Type B pancreatic cell (in vitro differentiated cells): ENCODE results near the gene NCKAP1. TPM values are rescaled to one million over a fixed set of nuclear protein-coding genes. Genes with fewer than 3 reads are reported as not detected.
A peak's percentile ranks its signal among the peaks of the same experiment; 100 is the strongest.
"Not testable (repeated sequence)": the region's sequence is repeated elsewhere in the genome, so short reads cannot be mapped to it uniquely, and the experiment has no call there.

Experiments
- DNase-seq: peaks from one replicate; pipeline ENCODE4 v3.0.0; 2021; ENCODE audit warnings: mixed read lengths; ENCODE audit not compliant: unreplicated experiment; ENCODE audit errors: extremely low spot score
- H3K27ac Mint-ChIP-seq: 2 replicates; pipeline ENCODE4 v1.8.0; 2021; ENCODE audit warnings: mild to moderate bottlenecking, mixed read lengths
- H3K27me3 Mint-ChIP-seq: 2 replicates; pipeline ENCODE4 v1.8.0; 2021; ENCODE audit warnings: mixed read lengths
- H3K36me3 Mint-ChIP-seq: 2 replicates; pipeline ENCODE4 v1.8.0; 2021; ENCODE audit warnings: mixed read lengths
- H3K4me1 Mint-ChIP-seq: one replicate; pipeline ENCODE4 v1.8.0; 2021; ENCODE audit warnings: mixed read lengths; ENCODE audit not compliant: unreplicated experiment
- H3K4me3 Mint-ChIP-seq: 2 replicates; pipeline ENCODE4 v1.8.0; 2021; ENCODE audit warnings: mild to moderate bottlenecking, mixed read lengths
- H3K9me3 Mint-ChIP-seq: 2 replicates; pipeline ENCODE4 v1.8.0; 2021; ENCODE audit warnings: mixed read lengths
- CTCF ChIP-seq: fragments of 200-600 bp; sonication (generic); conservative IDR thresholded peaks from 2 replicates; pipeline ENCODE4 v1.5.0; 2021; ENCODE audit warnings: antibody characterized with exemption, mild to moderate bottlenecking
- total RNA-seq: library from RNA; stranded (reverse); gene quantifications from 2 replicates; pipeline ENCODE4 v1.2.1, GENCODE V29; 2021; ENCODE audit warnings: low replicate concordance

Gene NCKAP1
- total RNA-seq, 1 donor from 2014 or later, result 104 TPM

GRCh38 chr2:183021613-183022012 is 16.6 kb downstream of the NCKAP1 start:
- H3K36me3 Mint-ChIP-seq, result peaks cover 29% of the 10 kb centered on the region
- TF ChIP-seq CTCF, result no peak
- H3K27me3 Mint-ChIP-seq, result no peaks in the 10 kb centered on the region
- no peak for DNase-seq
- no peaks in the 10 kb centered on the region for H3K9me3 Mint-ChIP-seq
- H3K4me3 Mint-ChIP-seq, result no peak overlapping the region
- no peak overlapping the region for H3K27ac Mint-ChIP-seq
- H3K4me1 Mint-ChIP-seq, result peaks cover 7% of the 10 kb centered on the region

DNA sequence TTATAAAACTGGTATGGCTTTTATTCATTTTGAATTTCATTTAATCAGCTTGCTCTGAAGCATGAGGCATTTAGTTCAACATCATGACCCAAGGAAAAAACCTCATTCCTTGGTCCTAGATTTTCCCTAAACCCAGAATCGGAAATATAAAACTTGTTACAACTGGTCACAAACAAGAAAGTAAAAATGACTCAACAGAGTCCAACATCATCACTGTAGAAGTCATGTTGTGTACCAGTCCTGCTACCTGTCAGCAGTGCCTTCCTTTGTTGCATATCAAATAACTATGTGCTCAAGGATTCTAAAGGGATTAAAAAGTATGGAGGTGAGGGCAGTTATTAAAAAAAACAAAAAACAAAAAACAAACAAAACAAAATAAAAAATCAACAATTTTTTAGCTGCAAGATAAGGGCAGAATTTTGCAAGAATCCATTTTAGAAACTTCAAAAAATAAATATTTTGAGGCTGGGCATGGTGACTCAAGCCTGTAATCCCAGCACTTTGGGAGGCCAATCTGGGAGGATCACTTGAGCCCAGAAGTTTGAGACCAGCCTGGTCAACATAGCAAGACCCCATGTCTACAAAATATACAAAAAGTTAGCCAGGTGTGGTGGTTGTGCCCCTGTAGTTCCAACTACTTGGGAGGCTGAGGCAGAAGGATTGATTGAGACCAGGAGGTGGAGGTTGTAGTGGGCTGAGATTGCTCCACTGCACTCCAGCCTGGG is 18.4 kb downstream of the NCKAP1 start:
- DNase-seq, result no peak
- no peak overlapping the region for H3K4me3 Mint-ChIP-seq
- H3K36me3 Mint-ChIP-seq, result peaks cover 39% of the 10 kb centered on the region
- TF ChIP-seq CTCF, result no peak
- no peaks in the 10 kb centered on the region for H3K9me3 Mint-ChIP-seq
- peaks cover 6% of the 10 kb centered on the region for H3K4me1 Mint-ChIP-seq
- H3K27me3 Mint-ChIP-seq, result no peaks in the 10 kb centered on the region
- no peak overlapping the region for H3K27ac Mint-ChIP-seq

- H3K9me3 Mint-ChIP-seq, H3K27ac Mint-ChIP-seq, DNase-seq, H3K27me3 Mint-ChIP-seq, H3K4me3 Mint-ChIP-seq: not testable (repeated sequence)
- H3K36me3 Mint-ChIP-seq, result peaks cover 47% of the 10 kb centered on the region
- H3K4me1 Mint-ChIP-seq, result peaks cover 12% of the 10 kb centered on the region
Observed at GRCh38 chr2:183017845-183018244, 20.4 kb downstream of the NCKAP1 start.

DNA sequence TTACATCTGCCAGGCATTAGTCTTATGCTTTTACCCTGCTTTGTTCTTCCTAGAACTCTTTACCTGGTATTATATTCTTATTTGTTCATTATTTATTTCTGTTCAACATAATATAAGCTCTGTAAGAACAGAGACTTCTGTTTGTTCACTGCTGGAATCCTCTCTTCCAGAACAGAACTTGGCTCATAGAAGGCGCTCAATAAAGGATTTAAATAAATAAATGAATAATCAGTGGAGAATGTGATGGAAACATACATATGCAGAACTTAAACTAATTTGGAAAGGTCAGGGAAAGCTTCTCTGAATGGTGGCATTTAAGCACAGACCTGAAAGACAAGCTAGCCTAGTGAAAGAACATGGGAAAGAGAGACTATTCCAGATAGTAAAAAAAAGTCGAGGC is 24.3 kb downstream of the NCKAP1 start:
- no peak for DNase-seq
- H3K9me3 Mint-ChIP-seq, result no peaks in the 10 kb centered on the region
- H3K4me3 Mint-ChIP-seq, result no peak overlapping the region
- H3K27me3 Mint-ChIP-seq, result no peaks in the 10 kb centered on the region
- H3K4me1 Mint-ChIP-seq, result peaks cover 19% of the 10 kb centered on the region
- no peak for TF ChIP-seq CTCF
- H3K36me3 Mint-ChIP-seq, result peaks cover 33% of the 10 kb centered on the region
- H3K27ac Mint-ChIP-seq, result no peak overlapping the region

DNA sequence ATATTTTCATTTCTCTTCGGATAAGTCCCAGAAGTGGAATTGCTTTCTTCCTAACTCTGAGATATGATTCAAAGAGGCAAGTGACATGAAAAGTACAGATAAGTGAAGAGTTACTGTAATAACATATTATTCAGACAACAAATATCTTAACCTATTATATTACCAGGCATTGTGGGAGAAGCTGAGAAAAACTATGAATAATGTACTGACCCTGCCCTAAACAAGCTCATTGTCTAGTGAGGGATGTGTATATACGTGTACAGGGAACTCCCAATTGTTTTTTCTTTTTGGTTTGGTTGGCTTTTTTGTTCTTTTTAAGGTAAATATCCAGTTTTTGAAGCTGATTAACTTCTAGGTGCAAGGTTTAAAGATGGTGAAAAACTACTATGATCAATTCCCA is 26.5 kb downstream of the NCKAP1 start:
- Mint-ChIP-seq H3K27me3 (no peaks in the 10 kb centered on the region), H3K27ac (no peak overlapping the region), H3K4me3 (no peak overlapping the region), H3K36me3 (peaks cover 30% of the 10 kb centered on the region), H3K9me3 (no peaks in the 10 kb centered on the region), H3K4me1 (peaks cover 19% of the 10 kb centered on the region)
- no peak for TF ChIP-seq CTCF
- DNase-seq, result no peak

DNA sequence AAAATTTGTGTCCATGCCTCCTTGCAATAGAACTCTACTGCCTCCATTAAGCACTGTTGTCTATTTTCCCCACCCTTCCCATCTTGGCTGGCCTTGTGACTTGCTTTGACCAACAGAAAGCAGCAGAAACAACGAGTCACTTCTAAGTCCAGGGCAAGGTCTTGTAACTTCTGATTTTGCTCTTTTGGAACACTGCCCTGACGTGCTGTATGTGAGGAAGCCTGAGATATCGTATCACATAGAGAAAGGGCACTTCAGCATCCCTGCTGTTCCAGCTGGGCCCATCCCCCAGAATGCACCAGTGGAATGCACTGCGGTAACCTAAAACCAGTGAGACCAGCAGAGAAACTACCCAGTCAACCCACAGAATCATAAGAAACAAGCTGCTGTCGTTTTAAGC is 28.1 kb downstream of the NCKAP1 start:
- Mint-ChIP-seq H3K9me3 (no peaks in the 10 kb centered on the region), H3K27ac (peak overlapping the region; percentile 30), H3K4me3 (peak overlapping the region; percentile 26), H3K36me3 (peaks cover 21% of the 10 kb centered on the region), H3K4me1 (peaks cover 25% of the 10 kb centered on the region), H3K27me3 (no peaks in the 10 kb centered on the region)
- no peak for TF ChIP-seq CTCF
- no peak for DNase-seq
